GM21737 (cell line): Measurements from ENCODE around the gene NHSL2.
"Not testable (repeated sequence)": the region's sequence is repeated elsewhere in the genome, so short reads cannot be mapped to it uniquely, and the experiment has no call there.

ENCODE experiments used
- ATAC-seq: cut with Tn5 transposase; IDR thresholded peaks from one replicate; pipeline ENCODE4 v1.9.1; 2021; ENCODE audit warnings: mild to moderate bottlenecking, moderate library complexity; ENCODE audit not compliant: unreplicated experiment

Gene NHSL2

GRCh38 chrX:71922686-71923085, 12.0 kb downstream of the NHSL2 start:
- no peak for ATAC-seq

- no peak for ATAC-seq
Measured at GRCh38 chrX:71923516-71923915, 12.9 kb downstream of the NHSL2 start.

GRCh38 chrX:71927040-71927439, 16.4 kb downstream of the NHSL2 start:
- ATAC-seq: no peak

GRCh38 chrX:71928856-71929255, 18.2 kb downstream of the NHSL2 start:
- ATAC-seq: no peak

GRCh38 chrX:71930298-71930697, 19.7 kb downstream of the NHSL2 start:
- ATAC-seq: no peak

- ATAC-seq: no peak
Measured at GRCh38 chrX:71935476-71935875, 24.8 kb downstream of the NHSL2 start.

GRCh38 chrX:71936632-71937031, 26.0 kb downstream of the NHSL2 start:
- no peak for ATAC-seq

- no peak for ATAC-seq
Measured at GRCh38 chrX:71938371-71938770, 27.7 kb downstream of the NHSL2 start.

- no peak for ATAC-seq
Measured at GRCh38 chrX:71941145-71941544, 30.5 kb downstream of the NHSL2 start.

GRCh38 chrX:71941776-71942175, 31.1 kb downstream of the NHSL2 start:
- ATAC-seq: no peak

GRCh38 chrX:71944369-71944768, 33.7 kb downstream of the NHSL2 start:
- ATAC-seq: no peak

GRCh38 chrX:71945237-71945805, 34.7 kb downstream of the NHSL2 start:
- ATAC-seq: no peak

GRCh38 chrX:71949363-71949762, 38.7 kb downstream of the NHSL2 start:
- ATAC-seq: no peak

- ATAC-seq: no peak
Measured at GRCh38 chrX:71949844-71950445, 39.3 kb downstream of the NHSL2 start.

GRCh38 chrX:71953391-71953790, 42.7 kb downstream of the NHSL2 start:
- no peak for ATAC-seq

GRCh38 chrX:71953946-71954345, 43.3 kb downstream of the NHSL2 start:
- no peak for ATAC-seq

- ATAC-seq: no peak
Measured at GRCh38 chrX:71954458-71954857, 43.8 kb downstream of the NHSL2 start.

GRCh38 chrX:71955530-71956120, 45.0 kb downstream of the NHSL2 start:
- ATAC-seq: no peak

- no peak for ATAC-seq
Measured at GRCh38 chrX:71958281-71958675, 47.6 kb downstream of the NHSL2 start.

GRCh38 chrX:71964184-71964583, 53.5 kb downstream of the NHSL2 start:
- ATAC-seq: not testable (repeated sequence)

GRCh38 chrX:71974916-71975315, 64.3 kb downstream of the NHSL2 start:
- no peak for ATAC-seq

GRCh38 chrX:71976753-71977152, 66.1 kb downstream of the NHSL2 start:
- ATAC-seq: no peak

GRCh38 chrX:71978164-71978563, 67.5 kb downstream of the NHSL2 start:
- no peak for ATAC-seq
